ENCODE measurements around the gene NBPF8. TPM values are rescaled to one million over a fixed set of nuclear protein-coding genes. Genes with fewer than 3 reads are reported as not detected.
"Not testable (repeated sequence)": the region's sequence is repeated elsewhere in the genome, so short reads cannot be mapped to it uniquely, and the experiment has no call there.

The NBPF8 gene
- polyA plus RNA-seq, 1 of the 3 experiments (the other 2 are of a cell fraction), result 13.3 TPM

- H3K27ac ChIP-seq (ENCODE audit: low read depth in 2 of 2, low read length in 1 of 2); H4K20me1 ChIP-seq (ENCODE audit: insufficient read depth); H3K9ac ChIP-seq; DNase-seq; H3K9me3 ChIP-seq; H2AFZ ChIP-seq (ENCODE audit: low read depth); H3K9me2 ChIP-seq; POLR2A ChIA-PET; H3F3A ChIP-seq (replicated peaks; ENCODE audit: insufficient read depth); H3K4me2 ChIP-seq; H3K79me2 ChIP-seq (ENCODE audit: insufficient read depth); CTCF ChIA-PET; H3K27me3 ChIP-seq (ENCODE audit: insufficient read depth); H3K36me3 ChIP-seq (replicated peaks in 1 of 2; ENCODE audit: control insufficient read depth in 1 of 2, insufficient read depth in 2 of 2, low read length in 1 of 2); H3K4me3 ChIP-seq (ENCODE audit: low read depth in 2 of 2, low read length in 1 of 2); H3K4me1 ChIP-seq (ENCODE audit: control insufficient read depth in 1 of 2, insufficient read depth in 2 of 2, low read depth in 1 of 2, low read length in 1 of 2): not testable (repeated sequence)
- WGBS (ENCODE audit: low lambda C conversion rate), result no CpG with 5 or more reads among the region's 1 CpG
These were observed 9.5 kb upstream of the NBPF8 start for GRCh38 chr1:120405348-120405747.

DNA sequence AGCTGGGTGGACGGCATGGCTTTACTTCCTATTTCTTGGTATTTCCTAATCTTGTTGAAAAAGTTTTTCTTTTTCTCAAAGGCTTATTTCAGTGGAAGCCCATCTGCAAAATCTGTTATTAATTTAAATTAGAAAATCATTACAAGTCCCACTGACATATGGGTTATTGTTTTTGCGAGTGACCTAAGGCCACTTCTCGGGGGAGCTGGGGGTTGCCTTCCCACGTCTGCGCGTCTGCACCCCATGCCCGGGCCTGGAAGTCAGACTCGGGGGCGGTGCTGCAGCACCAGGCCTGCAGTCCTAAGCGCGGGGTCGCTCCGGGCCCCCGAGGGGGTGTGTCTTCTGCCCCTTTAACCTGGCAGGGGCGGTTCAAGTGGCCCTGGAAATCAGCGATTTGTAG, 384 bp upstream of the NBPF8 start:
- peak overlapping the region in 1 of 2 experiments; percentile 54; a peak in 1 of 4 replicates for H3K4me3 ChIP-seq (ENCODE audit: low read depth in 2 of 2, low read length in 1 of 2)
- DNase-seq; H3K27ac ChIP-seq (ENCODE audit: low read depth in 2 of 2, low read length in 1 of 2); H3K4me1 ChIP-seq (ENCODE audit: control insufficient read depth in 1 of 2, insufficient read depth in 2 of 2, low read depth in 1 of 2, low read length in 1 of 2); H2AFZ ChIP-seq (ENCODE audit: low read depth); CTCF ChIA-PET; H3K79me2 ChIP-seq (ENCODE audit: insufficient read depth); H3F3A ChIP-seq (replicated peaks; ENCODE audit: insufficient read depth); POLR2A ChIA-PET; H3K9me3 ChIP-seq; H3K27me3 ChIP-seq (ENCODE audit: insufficient read depth); H3K9ac ChIP-seq; H3K36me3 ChIP-seq (replicated peaks in 1 of 2; ENCODE audit: control insufficient read depth in 1 of 2, insufficient read depth in 2 of 2, low read length in 1 of 2); H3K9me2 ChIP-seq; H4K20me1 ChIP-seq (ENCODE audit: insufficient read depth): not testable (repeated sequence)
- 13% methylated on average over 6 of the region's 16 CpGs for WGBS (ENCODE audit: low lambda C conversion rate)
- peak overlapping the region; percentile 74; the same call in 1 of the 2 replicates for H3K4me2 ChIP-seq

DNA sequence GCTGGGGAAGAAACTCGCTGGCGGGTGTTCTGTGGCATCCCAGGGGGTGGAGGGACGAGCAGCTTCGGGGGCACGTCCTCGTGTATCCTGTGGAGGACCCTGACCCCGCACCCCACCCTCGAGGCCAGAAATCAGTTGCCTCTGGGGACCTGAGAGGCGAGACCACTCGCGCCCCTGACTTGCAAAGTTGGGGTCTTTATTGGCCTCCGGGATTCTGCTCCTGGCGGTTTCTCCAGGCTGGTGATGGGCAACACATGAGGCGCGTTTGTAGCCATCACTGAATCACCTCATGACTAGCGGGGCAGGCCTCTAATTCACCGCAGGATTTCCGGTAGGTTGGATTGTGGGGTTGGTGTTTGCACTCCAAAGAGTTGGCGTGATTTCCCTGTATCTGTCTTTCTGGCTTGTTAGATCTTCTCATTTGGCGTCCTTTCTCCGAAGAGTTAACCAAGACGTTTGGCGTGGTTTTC, 692 bp downstream of the NBPF8 start:
- Histone ChIP-seq H3K4me2 (peak overlapping the region; percentile 74), H2AFZ (ENCODE audit: low read depth) (peak overlapping the region; percentile 66; the same call in 1 of the 2 replicates), H3K4me3 (ENCODE audit: low read depth in 2 of 2, low read length in 1 of 2) (peak overlapping the region; percentile 54 to 78), H3K27ac (ENCODE audit: low read depth in 2 of 2, low read length in 1 of 2) (peak overlapping the region; percentile 60 to 74), H3K9ac (peak overlapping the region; percentile 58; the same call in 1 of the 2 replicates)
- H3K9me3 ChIP-seq; CTCF ChIA-PET; H3K27me3 ChIP-seq (ENCODE audit: insufficient read depth); H3K79me2 ChIP-seq (ENCODE audit: insufficient read depth); DNase-seq; H3K36me3 ChIP-seq (replicated peaks in 1 of 2; ENCODE audit: control insufficient read depth in 1 of 2, insufficient read depth in 2 of 2, low read length in 1 of 2); POLR2A ChIA-PET; H3K9me2 ChIP-seq; H3K4me1 ChIP-seq (ENCODE audit: control insufficient read depth in 1 of 2, insufficient read depth in 2 of 2, low read depth in 1 of 2, low read length in 1 of 2); H3F3A ChIP-seq (replicated peaks; ENCODE audit: insufficient read depth); H4K20me1 ChIP-seq (ENCODE audit: insufficient read depth): not testable (repeated sequence)
- TF ChIP-seq MAX (IDR thresholded peaks at IDR 0.05; ENCODE audit: low read depth) (peak; percentile 78), POLR2AphosphoS5 (IDR thresholded peaks at IDR 0.05; ENCODE audit: low read depth, low read length) (peak; percentile 49), FOSL2 (IDR thresholded peaks at IDR 0.05; ENCODE audit: borderline replicate concordance, low read depth) (peak; percentile 28; the same call in 1 of the 2 replicates), GABPA (IDR thresholded peaks at IDR 0.05; ENCODE audit: low read depth) (peak; percentile 59)
- WGBS (ENCODE audit: low lambda C conversion rate), result under 1% methylated on average over 11 of the region's 23 CpGs

DNA sequence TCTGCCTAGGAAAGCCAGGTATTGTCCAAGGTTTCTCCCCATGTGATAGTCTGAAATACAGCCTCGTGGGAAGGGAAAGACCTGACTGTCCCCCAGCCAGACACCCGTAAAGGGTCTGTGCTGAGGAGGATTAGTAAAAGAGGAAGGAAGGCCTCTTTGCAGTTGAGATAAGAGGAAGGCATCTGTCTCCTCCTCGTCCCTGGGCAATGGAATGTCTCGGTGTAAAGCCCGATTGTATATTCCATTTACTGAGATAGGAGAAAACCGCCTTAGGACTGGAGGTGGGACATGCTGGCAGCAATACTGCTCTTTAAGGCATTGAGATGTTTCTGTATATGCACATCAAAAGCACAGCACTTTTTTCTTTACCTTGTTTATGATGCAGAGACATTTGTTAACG, 10.2 kb downstream of the NBPF8 start:
- H3K9me3 ChIP-seq; H3K9me2 ChIP-seq; H3K27ac ChIP-seq (ENCODE audit: low read depth in 2 of 2, low read length in 1 of 2); H3K9ac ChIP-seq; H3K4me3 ChIP-seq (ENCODE audit: low read depth in 2 of 2, low read length in 1 of 2); DNase-seq; H3K4me1 ChIP-seq (ENCODE audit: control insufficient read depth in 1 of 2, insufficient read depth in 2 of 2, low read depth in 1 of 2, low read length in 1 of 2); H2AFZ ChIP-seq (ENCODE audit: low read depth); H3K79me2 ChIP-seq (ENCODE audit: insufficient read depth); H4K20me1 ChIP-seq (ENCODE audit: insufficient read depth); H3K27me3 ChIP-seq (ENCODE audit: insufficient read depth); CTCF ChIA-PET; H3K36me3 ChIP-seq (replicated peaks in 1 of 2; ENCODE audit: control insufficient read depth in 1 of 2, insufficient read depth in 2 of 2, low read length in 1 of 2); POLR2A ChIA-PET; H3K4me2 ChIP-seq; H3F3A ChIP-seq (replicated peaks; ENCODE audit: insufficient read depth): not testable (repeated sequence)
- WGBS (ENCODE audit: low lambda C conversion rate), result 82% methylated on average over 7 of the region's 7 CpGs

GRCh38 chr1:120431626-120432025, 16.8 kb downstream of the NBPF8 start:
- H3K4me3 ChIP-seq (ENCODE audit: low read depth in 2 of 2, low read length in 1 of 2); H3K9me2 ChIP-seq; H3K79me2 ChIP-seq (ENCODE audit: insufficient read depth); H3K9ac ChIP-seq; H2AFZ ChIP-seq (ENCODE audit: low read depth); H4K20me1 ChIP-seq (ENCODE audit: insufficient read depth); DNase-seq; H3K36me3 ChIP-seq (replicated peaks in 1 of 2; ENCODE audit: control insufficient read depth in 1 of 2, insufficient read depth in 2 of 2, low read length in 1 of 2); H3K27ac ChIP-seq (ENCODE audit: low read depth in 2 of 2, low read length in 1 of 2); H3K27me3 ChIP-seq (ENCODE audit: insufficient read depth); H3K4me2 ChIP-seq; POLR2A ChIA-PET; H3K4me1 ChIP-seq (ENCODE audit: control insufficient read depth in 1 of 2, insufficient read depth in 2 of 2, low read depth in 1 of 2, low read length in 1 of 2); CTCF ChIA-PET; H3K9me3 ChIP-seq; H3F3A ChIP-seq (replicated peaks; ENCODE audit: insufficient read depth): not testable (repeated sequence)
- no CpG with 5 or more reads among the region's 3 CpGs for WGBS (ENCODE audit: low lambda C conversion rate)

DNA sequence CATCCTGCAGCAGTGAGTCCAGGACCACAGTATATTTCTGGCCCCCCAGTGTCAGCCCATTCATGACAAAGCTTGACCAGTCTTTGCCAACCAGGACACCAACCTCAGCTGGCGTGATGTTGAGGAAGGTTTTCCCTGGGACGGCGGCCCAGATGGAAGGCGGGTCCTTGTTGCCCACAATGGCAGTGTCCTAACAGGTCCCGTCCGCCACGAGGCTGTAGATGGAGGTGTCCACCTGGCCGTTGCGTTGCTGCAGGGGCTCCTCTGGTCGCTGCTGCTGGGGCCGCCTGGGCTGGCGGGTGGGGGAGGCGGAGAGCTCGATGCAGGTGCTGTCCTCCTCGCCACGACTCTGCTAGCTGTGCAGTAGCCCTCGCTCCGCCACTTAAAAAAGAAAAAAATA, 19.0 kb downstream of the NBPF8 start:
- H2AFZ ChIP-seq (ENCODE audit: low read depth); CTCF ChIA-PET; DNase-seq; H3K27ac ChIP-seq (ENCODE audit: low read depth in 2 of 2, low read length in 1 of 2); H3K9ac ChIP-seq; H3K4me1 ChIP-seq (ENCODE audit: control insufficient read depth in 1 of 2, insufficient read depth in 2 of 2, low read depth in 1 of 2, low read length in 1 of 2); H3K36me3 ChIP-seq (replicated peaks in 1 of 2; ENCODE audit: control insufficient read depth in 1 of 2, insufficient read depth in 2 of 2, low read length in 1 of 2); H3K27me3 ChIP-seq (ENCODE audit: insufficient read depth); H3K9me3 ChIP-seq; H3F3A ChIP-seq (replicated peaks; ENCODE audit: insufficient read depth); H3K79me2 ChIP-seq (ENCODE audit: insufficient read depth); H4K20me1 ChIP-seq (ENCODE audit: insufficient read depth); POLR2A ChIA-PET; H3K4me2 ChIP-seq; H3K4me3 ChIP-seq (ENCODE audit: low read depth in 2 of 2, low read length in 1 of 2); H3K9me2 ChIP-seq: not testable (repeated sequence)
- WGBS (ENCODE audit: low lambda C conversion rate), result 92% methylated on average over 7 of the region's 18 CpGs

Measured in SK-N-SH (cell line).